SK-N-SH (cell line): ENCODE results near the gene ARMC9. TPM values are rescaled to one million over a fixed set of nuclear protein-coding genes. Genes with fewer than 3 reads are reported as not detected.

ENCODE experiments used
- CTCF ChIA-PET: fragments of 300-600, 350-600 bp; formaldehyde crosslinking; extraction: SDS; loops from one replicate; lab custom pipeline; 2021; lab: Yijun Ruan, JAX
- POLR2A ChIA-PET: fragments of 350-600 bp; sonication (Branson Sonifier 250); formaldehyde crosslinking; extraction: SDS; loops from one replicate; lab custom pipeline; 2020; ENCODE audit warnings: antibody characterized with exemption, inconsistent platforms; lab: Yijun Ruan, JAX
- DNase-seq: peaks from one replicate; pipeline ENCODE4 v3.0.0; 2012
- H2AFZ ChIP-seq: fragments of 200-600 bp; sonication (generic); 2 replicates; pipeline ENCODE4 v1.8.1; 2016; ENCODE audit warnings: antibody characterized with exemption, mild to moderate bottlenecking, low read depth
- H3F3A ChIP-seq: fragments of 200-600 bp; sonication (generic); replicated peaks from 2 replicates; pipeline ENCODE3; 2016; ENCODE audit warnings: antibody characterized with exemption, mild to moderate bottlenecking; ENCODE audit not compliant: insufficient read depth
- H3K27ac ChIP-seq, 2 experiments: fragments of 200-500 bp in 1 of 2; fragments of 200-600 bp in 1 of 2; sonication (Bioruptor generic) in 1 of 2; sonication (generic), shearing (Covaris generic) in 1 of 2; 2 replicates each; pipeline versions ENCODE4 v1.5.1 to v1.6.1; 2014 to 2016; ENCODE audit warnings: low read depth in 2 of 2, inconsistent platforms in 1 of 2, low read length in 1 of 2, mild to moderate bottlenecking in 1 of 2, mixed read lengths in 1 of 2
- H3K27me3 ChIP-seq: fragments of 200-600 bp; sonication (generic), shearing (Covaris generic); 2 replicates; pipeline ENCODE4 v1.6.1; 2016; ENCODE audit warnings: mixed run types; ENCODE audit not compliant: insufficient read depth
- H3K36me3 ChIP-seq, 2 experiments: fragments of 200-500 bp in 1 of 2; fragments of 200-600 bp in 1 of 2; sonication (Bioruptor generic) in 1 of 2; sonication (generic) in 1 of 2; replicated peaks in 1 of 2; 2 replicates each; pipeline versions ENCODE3 to v1.5.1; 2014 to 2016; ENCODE audit warnings: low read length in 1 of 2, mild to moderate bottlenecking in 1 of 2; ENCODE audit not compliant: insufficient read depth in 2 of 2, control insufficient read depth in 1 of 2
- H3K4me1 ChIP-seq, 2 experiments: fragments of 200-500 bp in 1 of 2; fragments of 200-600 bp in 1 of 2; sonication (Bioruptor generic) in 1 of 2; sonication (generic), shearing (Covaris generic) in 1 of 2; 2 replicates each; pipeline versions ENCODE4 v1.5.1 to v1.6.1; 2014 to 2016; ENCODE audit warnings: low read depth in 1 of 2, low read length in 1 of 2, mixed run types in 1 of 2; ENCODE audit not compliant: insufficient read depth in 2 of 2, control insufficient read depth in 1 of 2
- H3K4me2 ChIP-seq: fragments of 200-600 bp; sonication (generic), shearing (Covaris generic); 2 replicates; pipeline ENCODE4 v1.6.1; 2017; ENCODE audit warnings: mixed run types
- H3K4me3 ChIP-seq, 2 experiments: fragments of 200-500 bp in 1 of 2; fragments of 200-600 bp in 1 of 2; sonication (Bioruptor generic) in 1 of 2; sonication (generic), shearing (Covaris generic) in 1 of 2; 2 replicates each; pipeline versions ENCODE4 v1.5.1 to v1.8.1; 2014 to 2016; ENCODE audit warnings: low read depth in 2 of 2, inconsistent platforms in 1 of 2, low read length in 1 of 2, mild to moderate bottlenecking in 1 of 2, mixed read lengths in 1 of 2, moderate library complexity in 1 of 2
- H3K79me2 ChIP-seq: fragments of 200-600 bp; sonication (generic); 2 replicates; pipeline ENCODE4 v1.8.1; 2017; ENCODE audit warnings: mild to moderate bottlenecking; ENCODE audit not compliant: insufficient read depth
- H3K9ac ChIP-seq: fragments of 200-600 bp; sonication (generic); 2 replicates; pipeline ENCODE4 v1.6.1; 2017; ENCODE audit warnings: mixed run types
- H3K9me2 ChIP-seq: fragments of 200-600 bp; sonication (generic); 2 replicates; pipeline ENCODE4 v1.6.1; 2017; ENCODE audit warnings: mixed run types
- H3K9me3 ChIP-seq: fragments of 200-600 bp; sonication (generic); 2 replicates; pipeline ENCODE4 v1.6.1; 2017; ENCODE audit warnings: mixed run types, mild to moderate bottlenecking, moderate library complexity
- H4K20me1 ChIP-seq: fragments of 200-600 bp; sonication (generic); 2 replicates; pipeline ENCODE4 v1.6.1; 2017; ENCODE audit warnings: mild to moderate bottlenecking, mixed run types; ENCODE audit not compliant: insufficient read depth
- CHD2 ChIP-seq: fragments of 150-350 bp; IDR thresholded peaks from 2 replicates; pipeline ENCODE4 v1.6.1; 2018; ENCODE audit warnings: low read length; ENCODE audit not compliant: partially characterized antibody
- ELF1 ChIP-seq: IDR thresholded peaks from 2 replicates; pipeline ENCODE4 v1.4.0; 2012
- EP300 ChIP-seq, 2 experiments: IDR thresholded peaks; 2 replicates each; pipeline versions ENCODE4 v1.4.0 to v1.6.1; 2012; ENCODE audit warnings: borderline replicate concordance in 1 of 2, low read depth in 1 of 2, low read length in 1 of 2
- FOSL2 ChIP-seq: IDR thresholded peaks from 2 replicates; pipeline ENCODE4 v1.4.0; 2012; ENCODE audit warnings: low read depth, mild to moderate bottlenecking, moderate library complexity, borderline replicate concordance
- FOXJ3 ChIP-seq: sonication (generic); formaldehyde crosslinking; IDR thresholded peaks from 2 replicates; pipeline ENCODE4 v1.5.1; 2020; ENCODE audit warnings: mild to moderate bottlenecking, missing genetic modification reagents
- GATA2 ChIP-seq: sonication (generic); formaldehyde crosslinking; IDR thresholded peaks from 2 replicates; pipeline ENCODE4 v1.5.0; 2020; ENCODE audit warnings: mild to moderate bottlenecking, missing genetic modification reagents
- MEF2A ChIP-seq: IDR thresholded peaks from 2 replicates; pipeline ENCODE4 v1.4.0; 2012; ENCODE audit warnings: low read depth, borderline replicate concordance
- MXI1 ChIP-seq: IDR thresholded peaks from 2 replicates; pipeline ENCODE4 v1.6.1; 2012; ENCODE audit warnings: mild to moderate bottlenecking, low read depth, low read length, improper control_type of control experiment
- NRF1 ChIP-seq: IDR thresholded peaks from 2 replicates; pipeline ENCODE4 v1.6.1; 2012; ENCODE audit warnings: low read depth, mild to moderate bottlenecking, low read length
- PBX3 ChIP-seq: IDR thresholded peaks from 2 replicates; pipeline ENCODE4; 2012
- POLR2AphosphoS5 ChIP-seq: IDR thresholded peaks from 2 replicates; pipeline ENCODE4 v1.6.1; 2012; ENCODE audit warnings: low read depth, low read length
- RAD21 ChIP-seq: IDR thresholded peaks from 2 replicates; pipeline ENCODE4 v1.6.1; 2012; ENCODE audit warnings: mild to moderate bottlenecking, low read length
- RCOR1 ChIP-seq: fragments of 150-350 bp; IDR thresholded peaks from 2 replicates; pipeline ENCODE4 v1.6.1; 2017; ENCODE audit warnings: antibody characterized with exemption, low read length
- RFX5 ChIP-seq: IDR thresholded peaks from 2 replicates; pipeline ENCODE4 v1.6.1; 2012; ENCODE audit warnings: mild to moderate bottlenecking, improper control_type of control experiment, low read length
- SMC3 ChIP-seq: IDR thresholded peaks from 2 replicates; pipeline ENCODE4 v1.6.1; 2012; ENCODE audit warnings: low read depth, low read length, improper control_type of control experiment
- TCF12 ChIP-seq: IDR thresholded peaks from 2 replicates; pipeline ENCODE4 v1.4.0; 2012
- TEAD4 ChIP-seq: IDR thresholded peaks from 2 replicates; pipeline ENCODE4 v1.4.0; 2012; ENCODE audit warnings: mild to moderate bottlenecking, borderline replicate concordance; ENCODE audit not compliant: insufficient read depth
- ZBTB33 ChIP-seq: IDR thresholded peaks from 2 replicates; pipeline ENCODE4 v1.4.0; 2012; ENCODE audit warnings: low read depth, borderline replicate concordance
- WGBS: methylation state at CpG from one replicate; pipeline ENCODE4 v1.1.6; 2017; ENCODE audit warnings: low lambda C conversion rate; 5-methylcytosine and 5-hydroxymethylcytosine counted together
- polyA plus RNA-seq, 3 experiments: library from polyadenylated mRNA; depleted of rRNA; stranded (reverse); fragments of >200 nt; gene quantifications; 2 replicates each; pipeline ENCODE4 v1.2.3, GENCODE V29; 2012

The ARMC9 gene
- polyA plus RNA-seq, 1 of the 3 experiments (the other 2 are of a cell fraction), result 25.3 TPM

GRCh38 chr2:231187736-231188505, 10.5 kb upstream of the ARMC9 start:
- Histone ChIP-seq H2AFZ (no peak overlapping the region), H3K36me3 (no peaks in the 10 kb centered on the region), H3K9me3 (no peaks in the 10 kb centered on the region), H3K9me2 (no peaks in the 10 kb centered on the region), H3K79me2 (no peaks in the 10 kb centered on the region), H3F3A (no peaks in the 10 kb centered on the region), H3K4me3 (no peak overlapping the region), H3K4me2 (no peak overlapping the region), H3K27me3 (no peaks in the 10 kb centered on the region), H3K9ac (no peak overlapping the region), H4K20me1 (no peaks in the 10 kb centered on the region), H3K4me1 (peaks cover 7 to 21% of the 10 kb centered on the region in 2 experiments; a peak in 1 of 4 replicates), H3K27ac (peak overlapping the region in 1 of 2 experiments; percentile 43; a peak in 2 of 4 replicates)
- CTCF ChIA-PET, result interaction anchor here (0.9 to 3.8 kb wide), 7 partner anchors 12 to 224 kb away, joined by 3 to 20 read pairs (median 3); no protein-coding TSS in a partner anchor
- WGBS, result 71% methylated on average over 18 of the region's 18 CpGs
- POLR2A ChIA-PET, result interaction anchor here (0.8 to 1.0 kb wide), 2 partner anchors 63 to 277 kb away, joined by 3 to 5 read pairs; partner anchors contain the start of genes HTR2B and NCL
- DNase-seq, result peak; percentile 83
- TF ChIP-seq RCOR1 (peak; percentile 72), RFX5 (no peak), POLR2AphosphoS5 (0 out of 2 replicates have a peak, but pooled peaks have one; percentile 24), TEAD4 (no peak), PBX3 (peak; percentile 15; the same call in 1 of the 2 replicates), RAD21 (no peak), GATA2 (peak; percentile 62), CHD2 (peak; percentile 70), ZBTB33 (no peak), MEF2A (no peak), SMC3 (no peak), ELF1 (no peak), MXI1 (peak; percentile 48; the same call in 1 of the 2 replicates), NRF1 (no peak), TCF12 (peak; percentile 33), FOSL2 (no peak), FOXJ3 (CRISPR knock-in tag) (no peak), EP300 (IDR thresholded peaks at IDR 0.05; ENCODE audit: borderline replicate concordance in 1 of 2, low read depth in 1 of 2, low read length in 1 of 2) (peak in 1 of 2 experiments; percentile 65; a peak in 2 of 4 replicates)
